Endothelial cell of umbilical vein (primary cell): ENCODE data around the gene AHSA1.

Experiments used
- CTCF ChIP-seq, 2 donors: IDR thresholded peaks; 1 replicate in 1 of 2; 2 replicates in 1 of 2; pipeline ENCODE4 v1.5.1; 2011; ENCODE audit warnings: low read length in 2 of 2, mild to moderate bottlenecking in 2 of 2, moderate library complexity in 2 of 2, control low read depth in 1 of 2, inconsistent platforms in 1 of 2, low read depth in 1 of 2; ENCODE audit not compliant: insufficient read depth in 1 of 2; ENCODE audit errors: extremely low read depth in 1 of 2
- GATA2 ChIP-seq: IDR thresholded peaks from 2 replicates; pipeline ENCODE4 v1.7.0; 2011; ENCODE audit warnings: low read depth, mild to moderate bottlenecking, moderate library complexity, mixed read lengths, low read length; ENCODE audit not compliant: insufficient read length, insufficient read depth

- TF ChIP-seq CTCF (IDR thresholded peaks at IDR 0.05; ENCODE audit: extremely low read depth in 1 of 2, insufficient read depth in 1 of 2, low read depth in 1 of 2, low read length in 2 of 2) (no peak), GATA2 (no peak)
These were observed 44.4 kb downstream of the AHSA1 start for GRCh38 chr14:77502109-77502782.
